Right ventricle myocardium inferior (tissue), 1 donor: Measurements from ENCODE around the gene RBM3. TPM values are rescaled to one million over a fixed set of nuclear protein-coding genes. Genes with fewer than 3 reads are reported as not detected.
A peak's percentile ranks its signal among the peaks of the same experiment; 100 is the strongest.

Source experiments
- ATAC-seq: fragments of 200-7000 bp; cut with Tn5 transposase; one replicate; pipeline ENCODE4 v1.9.1; 2020; ENCODE audit warnings: mild to moderate bottlenecking, moderate library complexity
- DNase-seq: peaks from one replicate; pipeline ENCODE4 v3.0.0; 2021; ENCODE audit errors: missing footprints
- intact Hi-C: fragments of 100-400 bp; cut with DNase I; formaldehyde crosslinking; loops from one replicate; pipeline ENCODE4 v1.11.0; 2022
- total RNA-seq: library from RNA; stranded (reverse); fragmentation: NEBNext Ultra II Directional; extraction: Animal tissue kit (Norgen Biotek cat#: 25700); gene quantifications from one replicate; pipeline ENCODE4 v1.2.1, GENCODE V29; 2021
- donor health status: DM: no; HTN: yes; CAD: no; lungs with severe emphysema.

Gene RBM3
- total RNA-seq, 1 donor from 2014 or later, result 113 TPM

GRCh38 chrX:48573690-48574269, 504 bp upstream of the RBM3 start:
- DNase-seq, result no peak
- peak; percentile 2 for ATAC-seq
- intact Hi-C loops, result loop anchor here (2.0 kb wide), 1 partner anchor 17 kb away; no protein-coding TSS in a partner anchor

- no peak for ATAC-seq
- DNase-seq, result no peak
- intact Hi-C loops, result loop anchor here (2.0 kb wide), 1 partner anchor 15 kb away; no protein-coding TSS in a partner anchor
Measured at GRCh38 chrX:48575642-48576041, 1.4 kb downstream of the RBM3 start.

GRCh38 chrX:48576108-48576507, 1.8 kb downstream of the RBM3 start:
- DNase-seq (no peak), ATAC-seq (no peak)
- intact Hi-C loops, result no loop called here

GRCh38 chrX:48578661-48579128, 4.4 kb downstream of the RBM3 start:
- ATAC-seq, result no peak
- intact Hi-C loops, result no loop called here

GRCh38 chrX:48579259-48579658, 5.0 kb downstream of the RBM3 start:
- intact Hi-C loops, result no loop called here
- no peak for ATAC-seq
- DNase-seq, result no peak

More at GRCh38 chrX:48578661-48579128, 4.4 kb downstream of the RBM3 start:
- no peak for DNase-seq

- intact Hi-C loops, result no loop called here
- no peak for ATAC-seq
Measured at GRCh38 chrX:48580662-48581061, 6.4 kb downstream of the RBM3 start.

GRCh38 chrX:48584698-48585097, 10.4 kb downstream of the RBM3 start:
- no peak for ATAC-seq
- no peak for DNase-seq
- intact Hi-C loops, result no loop called here

More at GRCh38 chrX:48580662-48581061, 6.4 kb downstream of the RBM3 start:
- DNase-seq, result no peak

GRCh38 chrX:48589482-48590162, 15.3 kb downstream of the RBM3 start:
- DNase-seq, result no peak
- intact Hi-C loops, result loop anchor here (2.0 kb wide), 1 partner anchor 15 kb away; the partner anchor contains the start of gene RBM3
- no peak for ATAC-seq

- no peak for DNase-seq
- no peak for ATAC-seq
- intact Hi-C loops, result loop anchor here (2.0 kb wide), 1 partner anchor 16 kb away; the partner anchor contains the start of gene RBM3
Measured at GRCh38 chrX:48590203-48591103, 16.2 kb downstream of the RBM3 start.

- ATAC-seq, result peak; percentile 72
- intact Hi-C loops, result loop anchor here (2.0 kb wide), 1 partner anchor 17 kb away; the partner anchor contains the start of gene RBM3
- no peak for DNase-seq
Measured at GRCh38 chrX:48591255-48591791, 17.0 kb downstream of the RBM3 start.

- intact Hi-C loops, result no loop called here
- DNase-seq (no peak), ATAC-seq (no peak)
Measured at GRCh38 chrX:48592971-48593370, 18.7 kb downstream of the RBM3 start.

- intact Hi-C loops, result no loop called here
- DNase-seq (no peak), ATAC-seq (no peak)
Measured at GRCh38 chrX:48595929-48596328, 21.6 kb downstream of the RBM3 start.

- peak; percentile 95 for DNase-seq
- peak; percentile 95 for ATAC-seq
- intact Hi-C loops, result no loop called here
Measured at GRCh38 chrX:48597353-48598264, 23.3 kb downstream of the RBM3 start, which contains the start of gene WDR13. Gene WDR13 (plus strand): TSS chrX:48597492. CDS start chrX:48597997, 505 bp downstream.

- ATAC-seq (no peak), DNase-seq (no peak)
- intact Hi-C loops, result no loop called here
Measured at GRCh38 chrX:48598614-48599013, 24.3 kb downstream of the RBM3 start.

GRCh38 chrX:48599341-48599740, 25.1 kb downstream of the RBM3 start:
- no peak for DNase-seq
- intact Hi-C loops, result no loop called here

GRCh38 chrX:48600226-48600625, 25.9 kb downstream of the RBM3 start:
- DNase-seq (no peak), ATAC-seq (no peak)
- intact Hi-C loops, result no loop called here

More at GRCh38 chrX:48599341-48599740, 25.1 kb downstream of the RBM3 start:
- ATAC-seq, result no peak

- intact Hi-C loops, result no loop called here
- DNase-seq, result no peak
- ATAC-seq, result no peak
Measured at GRCh38 chrX:48601741-48602394, 27.6 kb downstream of the RBM3 start.
